NCI-H2107 treated with DMSO at 0.1 percent for 48 hours (cell line): ENCODE measurements around the gene CEP72.
"Not testable (repeated sequence)": the region's sequence is repeated elsewhere in the genome, so short reads cannot be mapped to it uniquely, and the experiment has no call there.

ENCODE experiments used
- DNase-seq: peaks from one replicate; lab custom pipeline; 2025; ENCODE audit not compliant: unreplicated experiment; lab: John Stamatoyannopoulos, UW

The CEP72 gene

GRCh38 chr5:681317-682191 is 69.4 kb downstream of the CEP72 start:
- not testable (repeated sequence) for DNase-seq

- DNase-seq: not testable (repeated sequence)
Observed at GRCh38 chr5:682216-682615, 70.1 kb downstream of the CEP72 start.

GRCh38 chr5:682651-683358 is 70.7 kb downstream of the CEP72 start:
- DNase-seq: not testable (repeated sequence)

- DNase-seq: no peak
Observed at GRCh38 chr5:683551-684481, 71.7 kb downstream of the CEP72 start.

GRCh38 chr5:684751-685216 is 72.6 kb downstream of the CEP72 start:
- DNase-seq: no peak

GRCh38 chr5:685262-686171 is 73.4 kb downstream of the CEP72 start:
- DNase-seq: no peak

- DNase-seq: not testable (repeated sequence)
Observed at GRCh38 chr5:686172-686523, 74.0 kb downstream of the CEP72 start.

- not testable (repeated sequence) for DNase-seq
Observed at GRCh38 chr5:686936-687335, 74.8 kb downstream of the CEP72 start.

GRCh38 chr5:688348-689010 is 76.3 kb downstream of the CEP72 start:
- DNase-seq: not testable (repeated sequence)

GRCh38 chr5:690293-690692 is 78.2 kb downstream of the CEP72 start:
- not testable (repeated sequence) for DNase-seq

- not testable (repeated sequence) for DNase-seq
Observed at GRCh38 chr5:691049-691448, 78.9 kb downstream of the CEP72 start.

- no peak for DNase-seq
Observed at GRCh38 chr5:691817-692528, 79.8 kb downstream of the CEP72 start.

- not testable (repeated sequence) for DNase-seq
Observed at GRCh38 chr5:692529-693041, 80.4 kb downstream of the CEP72 start.

GRCh38 chr5:693271-694041 is 81.3 kb downstream of the CEP72 start, which contains the start of gene TPPP:
Gene TPPP (minus strand): TSS chr5:693352. CDS start chr5:678060, 15,292 bp downstream.
- not testable (repeated sequence) for DNase-seq

- DNase-seq: not testable (repeated sequence)
Observed at GRCh38 chr5:694042-694431, 81.9 kb downstream of the CEP72 start.

- not testable (repeated sequence) for DNase-seq
Observed at GRCh38 chr5:695475-695874, 83.3 kb downstream of the CEP72 start.

GRCh38 chr5:696191-696590 is 84.1 kb downstream of the CEP72 start:
- DNase-seq: not testable (repeated sequence)
